Peyer's patch (tissue), 4 donors: ENCODE measurements around the gene KRTAP10-8. TPM values are rescaled to one million over a fixed set of nuclear protein-coding genes. Genes with fewer than 3 reads are reported as not detected.
A peak's percentile ranks its signal among the peaks of the same experiment; 100 is the strongest.
"Not testable (repeated sequence)": the region's sequence is repeated elsewhere in the genome, so short reads cannot be mapped to it uniquely, and the experiment has no call there.

Experiments
- DNase-seq, 3 donors: peaks; one replicate each; pipeline ENCODE4 v3.0.0-alpha.2; 2017 to 2019
- H3K27ac ChIP-seq, 4 donors: fragments of 200-600 bp; sonication (generic); one replicate each; pipeline ENCODE4 v1.5.1; 2016 to 2019
- H3K27me3 ChIP-seq, 2 donors: fragments of 200-600 bp; sonication (generic); one replicate each; pipeline ENCODE4 v1.5.1; 2019
- H3K36me3 ChIP-seq, 3 donors: fragments of 200-600 bp; sonication (generic); one replicate each; pipeline ENCODE4 v1.5.1; 2016 to 2019
- H3K4me1 ChIP-seq, 4 donors: fragments of 200-600 bp; sonication (generic); one replicate each; pipeline ENCODE4 v1.5.1; 2016 to 2019
- H3K4me3 ChIP-seq, 4 donors: fragments of 200-600 bp; sonication (generic); 1 replicate in 3 of 4; 2 replicates in 1 of 4; pipeline ENCODE4 v1.5.1; 2016 to 2019; ENCODE audit warnings: mild to moderate bottlenecking in 1 of 4
- H3K9me3 ChIP-seq, 4 donors: fragments of 200-600 bp; sonication (generic); one replicate each; pipeline ENCODE4 v1.5.1; 2016 to 2019; ENCODE audit warnings: mild to moderate bottlenecking in 1 of 4
- POLR2A ChIP-seq, 2 donors: fragments of 450-650 bp; IDR thresholded peaks; one replicate each; pipeline ENCODE4 v1.5.1; 2017; ENCODE audit warnings: antibody characterized with exemption in 2 of 2, mild to moderate bottlenecking in 2 of 2, moderate library complexity in 2 of 2
- total RNA-seq, 4 donors: library from RNA; depleted of rRNA; stranded (reverse); fragments of >200 nt; gene quantifications; one replicate each; pipeline ENCODE4 v1.1.0, GENCODE V29; 2016
- TF ChIP-seq, protein P1 (sequence below), 6 experiments: fragments of 450-650 bp in 4 of 6; fragments of 200-600 bp in 2 of 6; sonication (generic) in 1 of 6; IDR thresholded peaks; one replicate each; pipeline ENCODE4 v1.5.1; 2017 to 2019; ENCODE audit warnings: antibody characterized with exemption in 6 of 6, mild to moderate bottlenecking in 3 of 6, moderate library complexity in 1 of 6

Gene KRTAP10-8
- total RNA-seq, 4 donors from 2014 or later: not detected

DNA sequence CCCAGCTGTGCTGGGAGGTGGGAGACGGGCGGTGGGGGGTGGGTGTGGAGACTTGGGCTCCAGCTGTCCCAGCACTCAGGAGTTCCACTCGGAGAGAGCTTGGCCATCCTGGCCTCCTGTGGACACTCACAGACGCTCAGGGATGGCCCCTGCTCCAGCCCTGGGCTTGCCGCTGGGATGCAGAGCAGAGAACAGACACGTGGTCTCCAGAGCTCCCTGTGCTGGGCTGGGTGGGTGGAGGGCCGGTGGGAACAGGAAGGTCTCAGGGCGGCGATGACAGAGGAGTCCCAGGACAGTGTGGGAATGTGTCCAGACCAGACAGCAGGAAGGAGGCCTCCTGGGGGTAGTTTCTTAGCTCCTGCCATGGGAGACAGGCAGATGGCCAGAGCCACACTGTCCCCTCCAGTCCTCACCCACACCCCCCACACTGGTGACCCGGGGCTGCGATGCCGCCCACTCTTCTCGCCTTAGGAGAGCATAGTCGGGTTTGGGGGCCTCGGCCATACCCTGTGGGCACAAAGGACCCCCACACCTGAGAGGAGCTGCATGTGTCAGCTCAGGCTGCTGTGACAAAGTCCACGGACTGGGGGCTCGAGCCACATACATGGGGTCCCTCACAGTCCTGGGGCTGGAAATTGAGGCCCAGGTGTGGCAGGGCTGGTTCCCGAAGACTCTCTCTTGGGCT lies 17.0 kb downstream of the KRTAP10-8 start:
- Histone ChIP-seq H3K4me3 (no peak overlapping the region), H3K27ac (no peak overlapping the region), H3K36me3 (no peaks in the 10 kb centered on the region), H3K9me3 (peaks cover 0 to 15% (median 3%) of the 10 kb centered on the region in 4 donors), H3K4me1 (no peaks in the 10 kb centered on the region), H3K27me3 (no peaks in the 10 kb centered on the region)
- DNase-seq: no peak
- TF ChIP-seq, protein P1, sequence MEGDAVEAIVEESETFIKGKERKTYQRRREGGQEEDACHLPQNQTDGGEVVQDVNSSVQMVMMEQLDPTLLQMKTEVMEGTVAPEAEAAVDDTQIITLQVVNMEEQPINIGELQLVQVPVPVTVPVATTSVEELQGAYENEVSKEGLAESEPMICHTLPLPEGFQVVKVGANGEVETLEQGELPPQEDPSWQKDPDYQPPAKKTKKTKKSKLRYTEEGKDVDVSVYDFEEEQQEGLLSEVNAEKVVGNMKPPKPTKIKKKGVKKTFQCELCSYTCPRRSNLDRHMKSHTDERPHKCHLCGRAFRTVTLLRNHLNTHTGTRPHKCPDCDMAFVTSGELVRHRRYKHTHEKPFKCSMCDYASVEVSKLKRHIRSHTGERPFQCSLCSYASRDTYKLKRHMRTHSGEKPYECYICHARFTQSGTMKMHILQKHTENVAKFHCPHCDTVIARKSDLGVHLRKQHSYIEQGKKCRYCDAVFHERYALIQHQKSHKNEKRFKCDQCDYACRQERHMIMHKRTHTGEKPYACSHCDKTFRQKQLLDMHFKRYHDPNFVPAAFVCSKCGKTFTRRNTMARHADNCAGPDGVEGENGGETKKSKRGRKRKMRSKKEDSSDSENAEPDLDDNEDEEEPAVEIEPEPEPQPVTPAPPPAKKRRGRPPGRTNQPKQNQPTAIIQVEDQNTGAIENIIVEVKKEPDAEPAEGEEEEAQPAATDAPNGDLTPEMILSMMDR (IDR thresholded peaks at IDR 0.05): no peak
- TF ChIP-seq POLR2A (IDR thresholded peaks at IDR 0.05): no peak

GRCh38 chr21:44630440-44630839 lies 18.6 kb downstream of the KRTAP10-8 start:
- Histone ChIP-seq H3K27ac (no peak overlapping the region), H3K36me3 (no peaks in the 10 kb centered on the region), H3K4me1 (no peaks in the 10 kb centered on the region), H3K9me3 (peaks cover 0 to 15% (median 3%) of the 10 kb centered on the region in 4 donors), H3K4me3 (no peak overlapping the region), H3K27me3 (no peaks in the 10 kb centered on the region)
- no peak for TF ChIP-seq POLR2A (IDR thresholded peaks at IDR 0.05)
- TF ChIP-seq, protein P1 (IDR thresholded peaks at IDR 0.05): no peak
- no peak for DNase-seq

DNA sequence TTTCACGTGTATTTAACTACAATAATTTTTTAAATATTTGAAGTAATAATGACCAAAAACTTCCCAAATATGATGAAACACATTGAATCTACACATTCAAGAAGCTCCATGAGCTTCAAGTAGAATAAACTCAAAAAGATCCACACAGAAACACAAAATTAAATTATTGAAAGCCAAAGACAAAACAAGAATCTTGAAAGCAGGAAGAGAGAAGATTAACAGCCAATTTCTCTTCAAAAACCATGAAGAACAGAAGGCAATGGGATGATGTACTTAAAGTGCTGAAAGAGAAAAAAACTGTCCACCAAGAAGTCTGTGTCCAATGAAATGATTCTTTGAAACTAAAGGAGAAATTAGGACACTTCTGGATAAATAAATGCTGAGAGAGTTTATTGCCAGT lies 20.2 kb downstream of the KRTAP10-8 start:
- no peak overlapping the region for H3K4me3 ChIP-seq
- no peak for TF ChIP-seq POLR2A (IDR thresholded peaks at IDR 0.05)
- TF ChIP-seq, protein P1 (IDR thresholded peaks at IDR 0.05): no peak
- H3K36me3 ChIP-seq: no peaks in the 10 kb centered on the region
- H3K27me3 ChIP-seq: no peaks in the 10 kb centered on the region
- DNase-seq: no peak
- H3K27ac ChIP-seq: no peak overlapping the region
- peaks cover 0 to 15% (median 3%) of the 10 kb centered on the region in 4 donors for H3K9me3 ChIP-seq
- H3K4me1 ChIP-seq: no peaks in the 10 kb centered on the region

GRCh38 chr21:44636209-44637017 lies 24.5 kb downstream of the KRTAP10-8 start:
- no peaks in the 10 kb centered on the region for H3K36me3 ChIP-seq

DNA sequence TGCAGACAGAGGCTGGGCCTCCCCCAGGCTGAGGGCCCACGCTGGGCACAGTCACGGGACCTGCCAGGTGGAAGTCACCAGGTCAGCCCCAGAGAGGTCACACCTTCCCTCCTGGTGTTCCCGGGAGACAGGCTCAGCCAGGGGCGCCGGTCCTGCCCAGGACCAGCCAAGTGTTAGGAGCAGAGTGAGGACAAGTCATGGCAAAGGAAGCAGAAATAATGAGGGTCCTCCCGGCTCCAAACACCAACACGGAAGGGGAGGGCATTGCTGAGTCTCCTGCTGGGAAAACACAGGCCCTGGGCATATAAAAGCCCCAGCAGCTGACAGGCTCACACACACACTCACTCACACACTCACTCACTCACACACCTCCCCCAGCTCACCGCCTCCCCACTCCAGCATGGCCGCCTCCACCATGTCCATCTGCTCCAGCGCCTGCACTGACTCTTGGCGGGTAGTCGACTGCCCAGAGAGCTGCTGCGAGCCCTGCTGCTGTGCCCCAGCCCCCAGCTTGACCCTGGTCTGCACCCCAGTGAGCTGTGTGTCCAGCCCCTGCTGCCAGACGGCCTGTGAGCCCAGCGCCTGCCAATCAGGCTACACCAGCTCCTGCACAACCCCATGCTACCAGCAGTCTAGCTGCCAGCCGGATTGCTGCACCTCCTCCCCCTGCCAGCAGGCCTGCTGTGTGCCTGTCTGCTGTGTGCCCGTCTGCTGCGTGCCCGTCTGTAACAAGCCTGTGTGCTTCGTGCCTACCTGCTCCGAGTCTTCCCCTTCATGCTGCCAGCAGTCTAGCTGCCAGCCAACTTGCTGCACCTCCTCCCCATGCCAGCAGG lies 25.4 kb downstream of the KRTAP10-8 start, which contains the start of gene KRTAP10-10:
TSS of gene KRTAP10-10 (plus strand) at position 339 of the 833 bp plus-strand sequence. CDS start at position 401, 62 bp downstream.
- Histone ChIP-seq H3K27me3 (no peaks in the 10 kb centered on the region), H3K36me3 (no peaks in the 10 kb centered on the region), H3K4me1 (no peaks in the 10 kb centered on the region), H3K27ac (no peak within 1 kb of the TSS), H3K9me3 (peaks cover 0 to 4% (median 0%) of the 10 kb centered on the region in 4 donors), H3K4me3 (no peak within 1 kb of the TSS)
- peak in 1 of 3 donors; percentile 2 for DNase-seq
- TF ChIP-seq POLR2A (IDR thresholded peaks at IDR 0.05): no peak
- TF ChIP-seq, protein P1 (IDR thresholded peaks at IDR 0.05): no peak

More at GRCh38 chr21:44636209-44637017, 24.5 kb downstream of the KRTAP10-8 start:
- Histone ChIP-seq H3K27me3 (no peaks in the 10 kb centered on the region), H3K9me3 (peaks cover 0 to 10% (median 0%) of the 10 kb centered on the region in 4 donors), H3K27ac (no peak overlapping the region), H3K4me3 (no peak overlapping the region), H3K4me1 (no peaks in the 10 kb centered on the region)
- no peak for TF ChIP-seq POLR2A (IDR thresholded peaks at IDR 0.05)
- TF ChIP-seq, protein P1 (IDR thresholded peaks at IDR 0.05): no peak
- peak in 1 of 3 donors; percentile 12 for DNase-seq

DNA sequence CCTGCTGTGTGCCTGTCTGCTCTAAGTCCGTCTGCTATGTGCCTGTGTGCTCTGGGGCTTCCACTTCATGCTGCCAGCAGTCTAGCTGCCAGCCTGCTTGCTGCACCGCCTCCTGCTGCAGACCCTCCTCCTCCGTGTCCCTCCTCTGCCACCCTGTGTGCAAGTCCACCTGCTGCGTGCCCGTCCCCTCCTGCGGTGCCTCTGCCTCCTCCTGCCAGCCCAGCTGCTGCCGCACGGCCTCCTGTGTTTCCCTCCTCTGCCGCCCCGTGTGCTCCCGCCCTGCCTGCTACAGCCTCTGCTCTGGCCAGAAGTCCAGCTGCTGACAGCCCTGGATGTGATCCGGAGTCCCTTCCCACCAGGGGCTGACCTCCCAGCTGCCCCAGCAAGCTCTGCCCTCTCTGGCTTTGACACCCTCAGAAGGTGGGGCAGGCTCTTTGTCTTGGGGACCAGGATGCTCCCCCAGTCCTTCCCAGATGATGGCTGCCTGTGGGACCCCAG lies 26.0 kb downstream of the KRTAP10-8 start:
- H3K4me1 ChIP-seq, H3K4me3 ChIP-seq, H3K36me3 ChIP-seq, H3K27ac ChIP-seq, DNase-seq, H3K9me3 ChIP-seq, H3K27me3 ChIP-seq: not testable (repeated sequence)

GRCh38 chr21:44638506-44639330 lies 26.8 kb downstream of the KRTAP10-8 start:
- DNase-seq, H3K9me3 ChIP-seq, H3K4me1 ChIP-seq, H3K27ac ChIP-seq, H3K27me3 ChIP-seq, H3K36me3 ChIP-seq, H3K4me3 ChIP-seq: not testable (repeated sequence)
